Hepatocyte (in vitro differentiated cells): ENCODE data around the gene APOA5.

ENCODE experiments used
- CTCF ChIP-seq: fragments of 200-600 bp; sonication (generic); IDR thresholded peaks from 2 replicates; pipeline ENCODE4 v1.5.1; 2016; ENCODE audit warnings: antibody characterized with exemption, mild to moderate bottlenecking; ENCODE audit not compliant: poor library complexity
- EZH2 ChIP-seq: fragments of 200-600 bp; sonication (generic); IDR thresholded peaks from 2 replicates; pipeline ENCODE4 v1.6.1; 2016; ENCODE audit warnings: antibody characterized with exemption, mild to moderate bottlenecking, borderline replicate concordance

GRCh38 chr11:116807601-116808261 lies 16.1 kb upstream of the APOA5 start:
- TF ChIP-seq CTCF = no peak
- TF ChIP-seq EZH2 = no peak
